K562 (cell line): ENCODE results near the gene GALNT9. TPM values are rescaled to one million over a fixed set of nuclear protein-coding genes. Genes with fewer than 3 reads are reported as not detected.

Experiments used
- ATF1 ChIP-seq, 2 experiments: fragments of 450-650 bp in 1 of 2; IDR thresholded peaks; 2 replicates each; pipeline ENCODE4 v1.6.1; 2016; ENCODE audit warnings: missing compliant biosample characterization in 1 of 2, missing genetic modification characterization in 1 of 2
- HNRNPLL ChIP-seq: fragments of 200-400 bp; formaldehyde crosslinking; IDR thresholded peaks from 2 replicates; pipeline ENCODE4 v1.6.1; 2017; ENCODE audit warnings: low read length, low read depth, mild to moderate bottlenecking; ENCODE audit not compliant: poor library complexity, severe bottlenecking
- NR2C1 ChIP-seq, 2 experiments: fragments of 450-650 bp; IDR thresholded peaks; 2 replicates each; pipeline ENCODE4 v1.6.1; 2017; ENCODE audit warnings: mild to moderate bottlenecking in 2 of 2, antibody characterized with exemption in 1 of 2, inconsistent platforms in 1 of 2, missing compliant biosample characterization in 1 of 2, missing genetic modification characterization in 1 of 2
- PHF21A ChIP-seq: fragments of 450-650 bp; IDR thresholded peaks from 2 replicates; pipeline ENCODE4 v1.6.1; 2017; ENCODE audit warnings: low read depth, borderline replicate concordance
- PTRF ChIP-seq: fragments of 450-650 bp; IDR thresholded peaks from 2 replicates; pipeline ENCODE4 v1.6.1; 2016; ENCODE audit warnings: mild to moderate bottlenecking, missing genetic modification characterization, missing compliant biosample characterization
- TOE1 ChIP-seq, 2 experiments: fragments of 450-650 bp in 1 of 2; sonication (generic) in 1 of 2; formaldehyde crosslinking in 1 of 2; IDR thresholded peaks; 2 replicates each; pipeline versions ENCODE4 v1.7.1 to v1.8.0; 2016 to 2022; ENCODE audit warnings: borderline replicate concordance in 2 of 2, mild to moderate bottlenecking in 2 of 2, antibody characterized with exemption in 1 of 2, inconsistent platforms in 1 of 2, low read depth in 1 of 2, missing genetic modification reagents in 1 of 2, moderate library complexity in 1 of 2
- ZNF263 ChIP-seq: sonication (generic); formaldehyde crosslinking; IDR thresholded peaks from 2 replicates; pipeline ENCODE4 v1.8.0; 2022; ENCODE audit warnings: mild to moderate bottlenecking, missing genetic modification reagents, borderline replicate concordance
- polyA plus RNA-seq, 8 experiments: library from polyadenylated mRNA; depleted of rRNA in 4 of 8; stranded (reverse) in 5 of 8; unstranded in 3 of 8; fragments of >200 nt; fragmentation: Nextera tagmentation in 2 of 8; fragmentation: Illumina TruSeq in 1 of 8; extraction: Ambion mirVana in 2 of 8; extraction: Trizol in 1 of 8; gene quantifications; 2 replicates each; pipeline versions ENCODE4 v1.2.1 to v1.2.3, GENCODE V29; 2011 to 2014; ENCODE audit warnings: inconsistent platforms in 1 of 8, missing spikeins in 1 of 8
- total RNA-seq, 7 experiments: library from RNA; depleted of rRNA in 6 of 7; stranded (reverse); fragments of >200 nt in 6 of 7; fragmentation: Illumina TruSeq in 2 of 7; extraction: Trizol in 2 of 7; gene quantifications; 2 replicates each; pipeline versions ENCODE4 v1.2.1 to v1.2.3, GENCODE V29; 2011 to 2021; ENCODE audit warnings: low replicate concordance in 1 of 7
- TF ChIP-seq, protein P1 (sequence below): fragments of 250-450 bp; sonication (Bioruptor Pico); IDR thresholded peaks from 2 replicates; pipeline ENCODE4 v1.4.0; 2020
- TF ChIP-seq, protein P2 (sequence below): IDR thresholded peaks from 2 replicates; pipeline ENCODE4 v1.6.1; 2011; ENCODE audit warnings: borderline replicate concordance, low read depth, mild to moderate bottlenecking, moderate library complexity, low read length; ENCODE audit not compliant: insufficient read depth, poor library complexity, severe bottlenecking
- TF ChIP-seq, protein P3 (sequence below): fragments of 250-450 bp; sonication (Bioruptor Pico); IDR thresholded peaks from 2 replicates; pipeline ENCODE4 v1.5.0; 2020; ENCODE audit warnings: mild to moderate bottlenecking
- TF ChIP-seq, protein P4 (sequence below): sonication (generic); formaldehyde crosslinking; IDR thresholded peaks from 2 replicates; pipeline ENCODE4 v1.8.0; 2022; ENCODE audit warnings: mild to moderate bottlenecking, missing genetic modification reagents
- TF ChIP-seq, protein P5 (sequence below): sonication (generic); formaldehyde crosslinking; IDR thresholded peaks from 2 replicates; pipeline ENCODE4 v1.8.1; 2023; ENCODE audit warnings: mild to moderate bottlenecking, missing genetic modification reagents

The GALNT9 gene
- total and polyA plus RNA-seq, 9 of the 15 experiments (the other 6 are each of a cell fraction or from before 2014, with no cell fraction given): not detected

DNA sequence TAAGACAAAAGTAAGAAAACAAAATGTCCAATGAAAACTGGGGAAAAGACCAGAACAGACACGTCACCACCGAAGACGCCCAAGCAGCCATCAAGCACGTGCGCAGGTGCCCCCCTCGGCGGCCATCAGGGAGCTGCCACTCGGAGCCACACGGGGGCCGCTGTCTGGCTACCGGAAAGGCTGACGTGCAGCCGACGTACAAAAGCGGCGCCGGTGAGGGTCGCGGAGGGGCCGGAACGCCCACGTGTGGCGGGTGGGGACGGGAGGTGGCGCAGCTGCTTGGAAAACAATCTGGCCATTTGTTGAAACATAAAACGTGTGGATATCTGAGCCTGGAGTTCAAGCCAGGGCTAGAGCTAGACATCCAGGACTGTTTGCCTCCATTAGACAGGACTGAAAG is 60.7 kb downstream of the GALNT9 start (continued):
- TF ChIP-seq, protein P1, sequence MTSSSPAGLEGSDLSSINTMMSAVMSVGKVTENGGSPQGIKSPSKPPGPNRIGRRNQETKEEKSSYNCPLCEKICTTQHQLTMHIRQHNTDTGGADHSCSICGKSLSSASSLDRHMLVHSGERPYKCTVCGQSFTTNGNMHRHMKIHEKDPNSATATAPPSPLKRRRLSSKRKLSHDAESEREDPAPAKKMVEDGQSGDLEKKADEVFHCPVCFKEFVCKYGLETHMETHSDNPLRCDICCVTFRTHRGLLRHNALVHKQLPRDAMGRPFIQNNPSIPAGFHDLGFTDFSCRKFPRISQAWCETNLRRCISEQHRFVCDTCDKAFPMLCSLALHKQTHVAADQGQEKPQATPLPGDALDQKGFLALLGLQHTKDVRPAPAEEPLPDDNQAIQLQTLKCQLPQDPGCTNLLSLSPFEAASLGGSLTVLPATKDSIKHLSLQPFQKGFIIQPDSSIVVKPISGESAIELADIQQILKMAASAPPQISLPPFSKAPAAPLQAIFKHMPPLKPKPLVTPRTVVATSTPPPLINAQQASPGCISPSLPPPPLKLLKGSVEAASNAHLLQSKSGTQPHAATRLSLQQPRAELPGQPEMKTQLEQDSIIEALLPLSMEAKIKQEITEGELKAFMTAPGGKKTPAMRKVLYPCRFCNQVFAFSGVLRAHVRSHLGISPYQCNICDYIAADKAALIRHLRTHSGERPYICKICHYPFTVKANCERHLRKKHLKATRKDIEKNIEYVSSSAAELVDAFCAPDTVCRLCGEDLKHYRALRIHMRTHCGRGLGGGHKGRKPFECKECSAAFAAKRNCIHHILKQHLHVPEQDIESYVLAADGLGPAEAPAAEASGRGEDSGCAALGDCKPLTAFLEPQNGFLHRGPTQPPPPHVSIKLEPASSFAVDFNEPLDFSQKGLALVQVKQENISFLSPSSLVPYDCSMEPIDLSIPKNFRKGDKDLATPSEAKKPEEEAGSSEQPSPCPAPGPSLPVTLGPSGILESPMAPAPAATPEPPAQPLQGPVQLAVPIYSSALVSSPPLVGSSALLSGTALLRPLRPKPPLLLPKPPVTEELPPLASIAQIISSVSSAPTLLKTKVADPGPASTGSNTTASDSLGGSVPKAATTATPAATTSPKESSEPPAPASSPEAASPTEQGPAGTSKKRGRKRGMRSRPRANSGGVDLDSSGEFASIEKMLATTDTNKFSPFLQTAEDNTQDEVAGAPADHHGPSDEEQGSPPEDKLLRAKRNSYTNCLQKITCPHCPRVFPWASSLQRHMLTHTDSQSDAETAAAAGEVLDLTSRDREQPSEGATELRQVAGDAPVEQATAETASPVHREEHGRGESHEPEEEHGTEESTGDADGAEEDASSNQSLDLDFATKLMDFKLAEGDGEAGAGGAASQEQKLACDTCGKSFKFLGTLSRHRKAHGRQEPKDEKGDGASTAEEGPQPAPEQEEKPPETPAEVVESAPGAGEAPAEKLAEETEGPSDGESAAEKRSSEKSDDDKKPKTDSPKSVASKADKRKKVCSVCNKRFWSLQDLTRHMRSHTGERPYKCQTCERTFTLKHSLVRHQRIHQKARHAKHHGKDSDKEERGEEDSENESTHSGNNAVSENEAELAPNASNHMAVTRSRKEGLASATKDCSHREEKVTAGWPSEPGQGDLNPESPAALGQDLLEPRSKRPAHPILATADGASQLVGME: no peak
- TF ChIP-seq, protein P2, sequence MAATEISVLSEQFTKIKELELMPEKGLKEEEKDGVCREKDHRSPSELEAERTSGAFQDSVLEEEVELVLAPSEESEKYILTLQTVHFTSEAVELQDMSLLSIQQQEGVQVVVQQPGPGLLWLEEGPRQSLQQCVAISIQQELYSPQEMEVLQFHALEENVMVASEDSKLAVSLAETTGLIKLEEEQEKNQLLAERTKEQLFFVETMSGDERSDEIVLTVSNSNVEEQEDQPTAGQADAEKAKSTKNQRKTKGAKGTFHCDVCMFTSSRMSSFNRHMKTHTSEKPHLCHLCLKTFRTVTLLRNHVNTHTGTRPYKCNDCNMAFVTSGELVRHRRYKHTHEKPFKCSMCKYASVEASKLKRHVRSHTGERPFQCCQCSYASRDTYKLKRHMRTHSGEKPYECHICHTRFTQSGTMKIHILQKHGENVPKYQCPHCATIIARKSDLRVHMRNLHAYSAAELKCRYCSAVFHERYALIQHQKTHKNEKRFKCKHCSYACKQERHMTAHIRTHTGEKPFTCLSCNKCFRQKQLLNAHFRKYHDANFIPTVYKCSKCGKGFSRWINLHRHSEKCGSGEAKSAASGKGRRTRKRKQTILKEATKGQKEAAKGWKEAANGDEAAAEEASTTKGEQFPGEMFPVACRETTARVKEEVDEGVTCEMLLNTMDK: peak; percentile 98
- TF ChIP-seq NR2C1 (IDR thresholded peaks at IDR 0.05): peak; percentile 52; the same call in 1 of the 2 replicates
- no peak for TF ChIP-seq NR2C1 (tag; IDR thresholded peaks at IDR 0.05)
- TF ChIP-seq, protein P3, sequence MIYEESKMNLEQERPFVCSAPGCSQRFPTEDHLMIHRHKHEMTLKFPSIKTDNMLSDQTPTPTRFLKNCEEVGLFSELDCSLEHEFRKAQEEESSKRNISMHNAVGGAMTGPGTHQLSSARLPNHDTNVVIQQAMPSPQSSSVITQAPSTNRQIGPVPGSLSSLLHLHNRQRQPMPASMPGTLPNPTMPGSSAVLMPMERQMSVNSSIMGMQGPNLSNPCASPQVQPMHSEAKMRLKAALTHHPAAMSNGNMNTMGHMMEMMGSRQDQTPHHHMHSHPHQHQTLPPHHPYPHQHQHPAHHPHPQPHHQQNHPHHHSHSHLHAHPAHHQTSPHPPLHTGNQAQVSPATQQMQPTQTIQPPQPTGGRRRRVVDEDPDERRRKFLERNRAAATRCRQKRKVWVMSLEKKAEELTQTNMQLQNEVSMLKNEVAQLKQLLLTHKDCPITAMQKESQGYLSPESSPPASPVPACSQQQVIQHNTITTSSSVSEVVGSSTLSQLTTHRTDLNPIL (CRISPR knock-in tag): no peak
- TF ChIP-seq, protein P4, sequence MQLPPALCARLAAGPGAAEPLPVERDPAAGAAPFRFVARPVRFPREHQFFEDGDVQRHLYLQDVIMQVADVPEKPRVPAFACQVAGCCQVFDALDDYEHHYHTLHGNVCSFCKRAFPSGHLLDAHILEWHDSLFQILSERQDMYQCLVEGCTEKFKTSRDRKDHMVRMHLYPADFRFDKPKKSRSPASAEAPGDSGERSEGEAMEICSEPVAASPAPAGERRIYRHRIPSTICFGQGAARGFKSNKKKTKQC: peak; percentile 59; the same call in 1 of the 2 replicates
- TF ChIP-seq ATF1 (CRISPR knock-in tag; IDR thresholded peaks at IDR 0.05): peak; percentile 78
- TF ChIP-seq ATF1 (tag; IDR thresholded peaks at IDR 0.05): peak; percentile 94
- TF ChIP-seq PHF21A: no peak
- TF ChIP-seq, protein P5, sequence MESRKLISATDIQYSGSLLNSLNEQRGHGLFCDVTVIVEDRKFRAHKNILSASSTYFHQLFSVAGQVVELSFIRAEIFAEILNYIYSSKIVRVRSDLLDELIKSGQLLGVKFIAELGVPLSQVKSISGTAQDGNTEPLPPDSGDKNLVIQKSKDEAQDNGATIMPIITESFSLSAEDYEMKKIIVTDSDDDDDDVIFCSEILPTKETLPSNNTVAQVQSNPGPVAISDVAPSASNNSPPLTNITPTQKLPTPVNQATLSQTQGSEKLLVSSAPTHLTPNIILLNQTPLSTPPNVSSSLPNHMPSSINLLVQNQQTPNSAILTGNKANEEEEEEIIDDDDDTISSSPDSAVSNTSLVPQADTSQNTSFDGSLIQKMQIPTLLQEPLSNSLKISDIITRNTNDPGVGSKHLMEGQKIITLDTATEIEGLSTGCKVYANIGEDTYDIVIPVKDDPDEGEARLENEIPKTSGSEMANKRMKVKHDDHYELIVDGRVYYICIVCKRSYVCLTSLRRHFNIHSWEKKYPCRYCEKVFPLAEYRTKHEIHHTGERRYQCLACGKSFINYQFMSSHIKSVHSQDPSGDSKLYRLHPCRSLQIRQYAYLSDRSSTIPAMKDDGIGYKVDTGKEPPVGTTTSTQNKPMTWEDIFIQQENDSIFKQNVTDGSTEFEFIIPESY: peak; percentile 40; the same call in 1 of the 2 replicates
- peak; percentile 16; the same call in 1 of the 2 replicates for TF ChIP-seq ZNF263 (CRISPR knock-in tag)
- no peak for TF ChIP-seq PTRF (tag)
- 0 out of 2 replicates have a peak, but pooled peaks have one; percentile 16 for TF ChIP-seq TOE1 (IDR thresholded peaks at IDR 0.05; ENCODE audit: borderline replicate concordance)
- no peak for TF ChIP-seq TOE1 (CRISPR knock-in tag; IDR thresholded peaks at IDR 0.05; ENCODE audit: borderline replicate concordance, low read depth)
- no peak for TF ChIP-seq HNRNPLL
